Ovary (tissue), 3 donors: ENCODE results near the gene EYS.

Experiments
- CTCF ChIP-seq, 3 donors: fragments of 450-650 bp in 2 of 3; fragments of 200-600 bp in 1 of 3; IDR thresholded peaks; one replicate each; pipeline versions ENCODE4 v1.5.1 to v1.8.0; 2016 to 2022; ENCODE audit warnings: antibody characterized with exemption in 3 of 3, mild to moderate bottlenecking in 1 of 3
- EP300 ChIP-seq: sonication (generic); formaldehyde crosslinking; IDR thresholded peaks from one replicate; pipeline ENCODE4 v1.6.1; 2017; ENCODE audit warnings: antibody characterized with exemption
- POLR2A ChIP-seq: fragments of 450-650 bp; IDR thresholded peaks from one replicate; pipeline ENCODE4 v1.6.1; 2017; ENCODE audit warnings: antibody characterized with exemption, mild to moderate bottlenecking, moderate library complexity
- donor health status: DM: no; HTN: no; CAD: no.

GRCh38 chr6:64230530-64230929, 1476.5 kb downstream of the EYS start:
- TF ChIP-seq CTCF (IDR thresholded peaks at IDR 0.05), result no peak
- no peak for TF ChIP-seq EP300
- TF ChIP-seq POLR2A, result no peak
